H1 (cell line): Measurements from ENCODE around the gene GEMIN2. TPM values are rescaled to one million over a fixed set of nuclear protein-coding genes. Genes with fewer than 3 reads are reported as not detected.

ENCODE experiments used
- CTCF ChIA-PET: fragments of 300-600 bp; sonication (Branson Sonifier 250); formaldehyde crosslinking; loops from one replicate; lab custom pipeline; 2021; ENCODE audit not compliant: partially characterized antibody; lab: Charles Lee
- POLR2A ChIA-PET: fragments of 300-600 bp; sonication (Branson Sonifier 250); formaldehyde crosslinking; loops from one replicate; lab custom pipeline; 2021; ENCODE audit warnings: inconsistent platforms; ENCODE audit not compliant: partially characterized antibody; lab: Charles Lee
- DNase-seq, 2 experiments: peaks; one replicate each; pipeline versions ENCODE4 v3.0.0 to v3.0.0-alpha.2; 2010 to 2022; ENCODE audit warnings: low spot score in 2 of 2, low read depth in 1 of 2, mixed read lengths in 1 of 2
- FAIRE-seq: peaks from 2 replicates; lab custom pipeline; 2011; peaks lifted over from hg19 to GRCh38; lab: Jason Lieb, UNC
- H2AFZ ChIP-seq: 2 replicates; pipeline ENCODE4 v1.8.1; 2012; ENCODE audit warnings: low read length, inconsistent platforms
- H2AK5ac ChIP-seq: 2 replicates; pipeline ENCODE4 v1.6.1; 2013; ENCODE audit warnings: low read depth, low read length
- H2BK120ac ChIP-seq: replicated peaks from 2 replicates; pipeline ENCODE3; 2013; ENCODE audit warnings: low read depth, low read length, inconsistent platforms
- H2BK12ac ChIP-seq: 2 replicates; pipeline ENCODE4 v1.6.1; 2013; ENCODE audit warnings: low read depth, low read length
- H2BK15ac ChIP-seq: 2 replicates; pipeline ENCODE4 v1.6.1; 2013; ENCODE audit warnings: low read length
- H2BK20ac ChIP-seq: 2 replicates; pipeline ENCODE4 v1.6.1; 2013; ENCODE audit warnings: low read length
- H2BK5ac ChIP-seq: 2 replicates; pipeline ENCODE4 v1.6.1; 2013; ENCODE audit warnings: low read depth, low read length
- H3K14ac ChIP-seq: 2 replicates; pipeline ENCODE4 v1.6.1; 2013; ENCODE audit warnings: inconsistent platforms; ENCODE audit not compliant: insufficient read length
- H3K18ac ChIP-seq: 2 replicates; pipeline ENCODE4 v1.6.1; 2013; ENCODE audit warnings: low read length; ENCODE audit errors: extremely low read depth
- H3K23ac ChIP-seq: 2 replicates; pipeline ENCODE4 v1.6.1; 2013; ENCODE audit warnings: inconsistent platforms; ENCODE audit not compliant: insufficient read length
- H3K23me2 ChIP-seq: 2 replicates; pipeline ENCODE4 v1.6.1; 2013; ENCODE audit warnings: low read depth, low read length
- H3K27ac ChIP-seq: 2 replicates; pipeline ENCODE4 v1.6.1; 2011; ENCODE audit warnings: low read depth, low read length, inconsistent platforms
- H3K27me3 ChIP-seq, 4 experiments: replicated peaks in 1 of 4; 1 replicate in 1 of 4; 2 replicates in 3 of 4; pipeline versions ENCODE4 v1.6.1 to v1.8.1; 2011 to 2013; ENCODE audit warnings: low read length in 3 of 4, mild to moderate bottlenecking in 3 of 4, inconsistent platforms in 2 of 4, mixed read lengths in 2 of 4, moderate library complexity in 1 of 4; ENCODE audit not compliant: control insufficient read depth in 3 of 4, insufficient read depth in 3 of 4; ENCODE audit errors: extremely low read depth in 1 of 4
- H3K36me3 ChIP-seq, 4 experiments: 2 replicates each; pipeline versions ENCODE4 v1.6.1 to v1.8.1; 2011 to 2013; ENCODE audit warnings: mild to moderate bottlenecking in 4 of 4, low read length in 3 of 4, moderate library complexity in 2 of 4, control low read depth in 1 of 4, inconsistent platforms in 1 of 4; ENCODE audit not compliant: insufficient read depth in 4 of 4, control insufficient read depth in 2 of 4
- H3K4ac ChIP-seq: replicated peaks from 2 replicates; pipeline ENCODE3; 2013; ENCODE audit warnings: low read length, low read depth, mixed read lengths, inconsistent platforms; ENCODE audit not compliant: insufficient read length
- H3K4me1 ChIP-seq, 4 experiments: replicated peaks in 1 of 4; 1 replicate in 1 of 4; 2 replicates in 3 of 4; pipeline versions ENCODE4 v1.6.1 to v1.8.1; 2011 to 2013; ENCODE audit warnings: low read length in 3 of 4, inconsistent platforms in 2 of 4, mixed read lengths in 1 of 4; ENCODE audit not compliant: insufficient read depth in 4 of 4, control insufficient read depth in 3 of 4
- H3K4me2 ChIP-seq, 2 experiments: 2 replicates each; pipeline versions ENCODE4 v1.6.1 to v1.8.1; 2011 to 2013; ENCODE audit warnings: low read depth in 2 of 2, low read length in 2 of 2, control low read depth in 1 of 2, inconsistent platforms in 1 of 2, mild to moderate bottlenecking in 1 of 2; ENCODE audit not compliant: insufficient read depth in 1 of 2
- H3K4me3 ChIP-seq, 4 experiments: fragments of 200-600, 300-600 bp in 1 of 4; sonication (generic), shearing (Covaris generic), sonication (Bioruptor Twin) in 1 of 4; 2 replicates each; pipeline versions ENCODE4 v1.5.1 to v1.8.1; 2011 to 2016; ENCODE audit warnings: low read length in 4 of 4, low read depth in 3 of 4, control low read depth in 2 of 4, inconsistent platforms in 2 of 4, mild to moderate bottlenecking in 2 of 4, mixed read lengths in 1 of 4, moderate library complexity in 1 of 4; ENCODE audit not compliant: insufficient read depth in 2 of 4; ENCODE audit errors: extremely low read depth in 1 of 4
- H3K56ac ChIP-seq: replicated peaks from 2 replicates; pipeline ENCODE3; 2013; ENCODE audit warnings: low read depth, mild to moderate bottlenecking, mixed read lengths, low read length, inconsistent platforms; ENCODE audit not compliant: insufficient read length
- H3K79me1 ChIP-seq: 2 replicates; pipeline ENCODE4 v1.6.1; 2013; ENCODE audit warnings: low read depth, low read length, control low read depth
- H3K79me2 ChIP-seq, 2 experiments: 2 replicates each; pipeline versions ENCODE4 v1.6.1 to v1.8.1; 2012 to 2013; ENCODE audit warnings: low read length in 2 of 2, mild to moderate bottlenecking in 2 of 2, inconsistent platforms in 1 of 2; ENCODE audit not compliant: insufficient read depth in 2 of 2, control insufficient read depth in 1 of 2
- H3K9ac ChIP-seq, 4 experiments: replicated peaks in 1 of 4; 1 replicate in 1 of 4; 2 replicates in 3 of 4; pipeline versions ENCODE4 v1.6.1 to v1.8.1; 2011 to 2013; ENCODE audit warnings: low read depth in 3 of 4, low read length in 3 of 4, control low read depth in 2 of 4, mild to moderate bottlenecking in 2 of 4, moderate library complexity in 2 of 4, inconsistent platforms in 1 of 4; ENCODE audit errors: extremely low read depth in 1 of 4
- H3K9me3 ChIP-seq, 2 experiments: 2 replicates each; pipeline versions ENCODE4 v1.6.1 to v1.8.1; 2012 to 2013; ENCODE audit warnings: mild to moderate bottlenecking in 2 of 2, moderate library complexity in 2 of 2, control low read depth in 1 of 2, inconsistent platforms in 1 of 2, low read depth in 1 of 2, low read length in 1 of 2, mixed read lengths in 1 of 2; ENCODE audit not compliant: insufficient read depth in 2 of 2
- H4K20me1 ChIP-seq, 2 experiments: replicated peaks in 1 of 2; 2 replicates each; pipeline versions ENCODE3 to v1.8.1; 2011 to 2013; ENCODE audit warnings: inconsistent platforms in 2 of 2, low read length in 2 of 2, mild to moderate bottlenecking in 1 of 2; ENCODE audit not compliant: insufficient read depth in 2 of 2, control insufficient read depth in 1 of 2
- H4K5ac ChIP-seq: 2 replicates; pipeline ENCODE4 v1.6.1; 2013; ENCODE audit warnings: low read length, low read depth, mixed read lengths, inconsistent platforms; ENCODE audit not compliant: insufficient read length
- H4K8ac ChIP-seq: 2 replicates; pipeline ENCODE4 v1.8.0; 2013; ENCODE audit warnings: mild to moderate bottlenecking, moderate library complexity, low read length, inconsistent platforms; ENCODE audit not compliant: insufficient read depth; ENCODE audit errors: extremely low read depth
- H4K91ac ChIP-seq: replicated peaks from 2 replicates; pipeline ENCODE3; 2013; ENCODE audit warnings: low read length, mixed read lengths, inconsistent platforms; ENCODE audit not compliant: insufficient read length
- WGBS, 2 experiments: shearing (Covaris generic) in 1 of 2; methylation state at CpG; one replicate each; pipeline versions ENCODE4 v1.1.6 to v1.1.7; 2013 to 2015; ENCODE audit warnings: low lambda C conversion rate in 2 of 2, mixed read lengths in 2 of 2, inconsistent platforms in 1 of 2, low coverage in 1 of 2, missing lambda C conversion rate in 1 of 2; ENCODE audit not compliant: insufficient replicate concordance in 2 of 2, insufficient coverage in 1 of 2, insufficient read length in 1 of 2; ENCODE audit errors: extremely low coverage in 1 of 2, missing lambda C conversion rate in 1 of 2; 5-methylcytosine and 5-hydroxymethylcytosine counted together
- polyA plus RNA-seq, 7 experiments: library from polyadenylated mRNA; depleted of rRNA in 3 of 7; stranded (reverse) in 5 of 7; unstranded in 2 of 7; fragments of >200 nt in 5 of 7; fragments of 200-250 nt in 2 of 7; gene quantifications; 1 replicate in 5 of 7; 2 replicates in 1 of 7; 4 replicates in 1 of 7; pipeline versions ENCODE4 v1.2.1 to v1.2.3, GENCODE V29; 2011 to 2013; ENCODE audit warnings: missing spikeins in 2 of 7, mixed read lengths in 2 of 7
- total RNA-seq: library from RNA; stranded (reverse); fragmentation: NEBNext Ultra II Directional; extraction: Animal tissue kit (Norgen Biotek cat#: 25700); gene quantifications from 2 replicates; pipeline ENCODE4 v1.2.1, GENCODE V29; 2021

Gene GEMIN2
- total and polyA plus RNA-seq, 2 of the 8 experiments (the other 6 are each of a cell fraction or from before 2014, with no cell fraction given) = 29.1 to 30.8 TPM

- ChIA-PET CTCF (interaction anchor here (1.1 kb wide), 1 partner anchor 63 kb away, joined by 3 read pairs; no protein-coding TSS in a partner anchor), POLR2A (interaction anchor here (0.7 to 6.6 kb wide), 12 partner anchors 10 to 228 kb away, joined by 3 to 219 read pairs (median 4); partner anchors contain the start of genes GEMIN2 and SEC23A)
- Histone ChIP-seq H2BK15ac (no peak overlapping the region), H3K79me2 (peaks cover 0 to 25% of the 10 kb centered on the region in 2 experiments; a peak in 2 of 4 replicates), H2BK120ac (no peak overlapping the region), H4K8ac (peak overlapping the region; percentile 93; the same call in 1 of the 2 replicates), H3K79me1 (peaks cover 5% of the 10 kb centered on the region; the same call in 1 of the 2 replicates), H4K20me1 (no peaks in the 10 kb centered on the region), H3K9me3 (no peaks in the 10 kb centered on the region), H3K14ac (no peak overlapping the region), H3K36me3 (no peaks in the 10 kb centered on the region), H3K18ac (no peak overlapping the region), H4K5ac (no peak overlapping the region), H2AFZ (peak overlapping the region; percentile 77), H3K27me3 (no peaks in the 10 kb centered on the region), H2BK12ac (no peak overlapping the region), H3K4me3 (peak overlapping the region; percentile 81 to 95 (median 92)), H3K9ac (peak overlapping the region; percentile 84 to 90 (median 88)), H2BK5ac (peak overlapping the region; percentile 86; the same call in 1 of the 2 replicates), H2AK5ac (no peak overlapping the region), H3K23ac (no peak overlapping the region), H3K4me1 (peaks cover 3 to 6% (median 5%) of the 10 kb centered on the region in 4 experiments; a peak in 6 of 7 replicates), H3K4ac (no peak overlapping the region), H3K56ac (peak overlapping the region; percentile 0), H3K23me2 (peaks cover 6% of the 10 kb centered on the region; the same call in 1 of the 2 replicates), H2BK20ac (no peak overlapping the region), H3K4me2 (peak overlapping the region; percentile 82 to 95), H3K27ac (peak overlapping the region; percentile 86), H4K91ac (no peak overlapping the region)
- DNase-seq = no peak
- 6% methylated on average over 7 of the region's 7 CpGs; no CpG with 5 or more reads in 1 of the 2 experiments for WGBS, 2 experiments
- FAIRE-seq = no peak
Observed at GRCh38 chr14:39169541-39169900, 55.4 kb downstream of the GEMIN2 start.
